Effector memory CD4-positive, alpha-beta T cell (primary cell): Measurements from ENCODE around the gene CD200.

Experiments
- DNase-seq, 3 donors: peaks; one replicate each; pipeline ENCODE4 v3.0.0-alpha.2; 2020
- H3K27ac ChIP-seq: 2 replicates; pipeline ENCODE4 v1.7.0; 2013; ENCODE audit warnings: mild to moderate bottlenecking, low read length, moderate library complexity; ENCODE audit not compliant: insufficient read depth, poor library complexity, severe bottlenecking
- H3K27me3 ChIP-seq: replicated peaks from 2 replicates; pipeline ENCODE4 v1.7.0; 2013; ENCODE audit warnings: mild to moderate bottlenecking, low read length; ENCODE audit not compliant: insufficient read depth, control insufficient read depth, poor library complexity, severe bottlenecking
- H3K36me3 ChIP-seq: 2 replicates; pipeline ENCODE4 v1.7.0; 2013; ENCODE audit warnings: mild to moderate bottlenecking, low read length, moderate library complexity; ENCODE audit not compliant: control insufficient read depth, insufficient read depth
- H3K4me1 ChIP-seq: 2 replicates; pipeline ENCODE4 v1.7.0; 2013; ENCODE audit warnings: low read length, mild to moderate bottlenecking; ENCODE audit not compliant: control insufficient read depth, insufficient read depth, poor library complexity, severe bottlenecking
- H3K4me3 ChIP-seq: 2 replicates; pipeline ENCODE4 v1.7.0; 2013; ENCODE audit warnings: low read length, low read depth, mild to moderate bottlenecking; ENCODE audit not compliant: insufficient read depth, poor library complexity, severe bottlenecking
- H3K9me3 ChIP-seq: 2 replicates; pipeline ENCODE4 v1.7.0; 2013; ENCODE audit warnings: mild to moderate bottlenecking, low read length, moderate library complexity; ENCODE audit not compliant: control insufficient read depth
- total RNA-seq, 3 donors: gene quantifications; one replicate each; lab custom pipeline; 2026; lab: John Stamatoyannopoulos, UW

The CD200 gene
- 0.26 to 1.4 (median 1.0) reads per million in 3 donors for total RNA-seq

GRCh38 chr3:112333002-112333380, at the start of gene CD200:
Gene CD200, plus strand, starts transcription at chr3:112333156. Its CDS starts 57 bp downstream, at chr3:112333213.
- peaks cover 10% of the 10 kb centered on the region for H3K4me1 ChIP-seq
- no peak within 1 kb of the TSS for H3K27ac ChIP-seq
- peak in 2 of 3 donors; percentile 11 to 13 for DNase-seq
- H3K9me3 ChIP-seq, result no peaks in the 10 kb centered on the region
- H3K36me3 ChIP-seq, result no peaks in the 10 kb centered on the region
- H3K4me3 ChIP-seq, result peak within 1 kb of the TSS; percentile 69
- no peaks in the 10 kb centered on the region for H3K27me3 ChIP-seq

GRCh38 chr3:112289011-112289410, 43.9 kb upstream of the CD200 start:
- Histone ChIP-seq H3K27ac (no peak overlapping the region), H3K36me3 (no peaks in the 10 kb centered on the region), H3K27me3 (no peaks in the 10 kb centered on the region), H3K9me3 (no peaks in the 10 kb centered on the region), H3K4me1 (no peaks in the 10 kb centered on the region), H3K4me3 (no peak overlapping the region)
- no peak for DNase-seq

- Histone ChIP-seq H3K4me1 (peaks cover 9% of the 10 kb centered on the region), H3K4me3 (no peak within 1 kb of the TSS), H3K27me3 (no peaks in the 10 kb centered on the region), H3K9me3 (no peaks in the 10 kb centered on the region), H3K27ac (no peak within 1 kb of the TSS), H3K36me3 (no peaks in the 10 kb centered on the region)
- DNase-seq, result peak in 1 of 3 donors; percentile 11
Observed at GRCh38 chr3:112293368-112294321, 39.3 kb upstream of the CD200 start, which contains the start of gene SLC9C1. Gene SLC9C1, minus strand, starts transcription at chr3:112294216. Its CDS starts 7,425 bp downstream, at chr3:112286791.

- Histone ChIP-seq H3K27me3 (no peaks in the 10 kb centered on the region), H3K36me3 (no peaks in the 10 kb centered on the region), H3K9me3 (no peaks in the 10 kb centered on the region), H3K27ac (no peak overlapping the region), H3K4me1 (peaks cover 9% of the 10 kb centered on the region), H3K4me3 (no peak overlapping the region)
- no peak for DNase-seq
Observed at GRCh38 chr3:112297714-112298113, 35.2 kb upstream of the CD200 start.

- no peaks in the 10 kb centered on the region for H3K27me3 ChIP-seq
- no peaks in the 10 kb centered on the region for H3K36me3 ChIP-seq
- no peak overlapping the region for H3K27ac ChIP-seq
Observed at GRCh38 chr3:112298781-112299180, 34.2 kb upstream of the CD200 start.

GRCh38 chr3:112302150-112302830, 30.7 kb upstream of the CD200 start:
- Histone ChIP-seq H3K27me3 (no peaks in the 10 kb centered on the region), H3K27ac (no peak overlapping the region), H3K4me1 (peaks cover 17% of the 10 kb centered on the region), H3K9me3 (no peaks in the 10 kb centered on the region), H3K4me3 (no peak overlapping the region), H3K36me3 (no peaks in the 10 kb centered on the region)
- DNase-seq, result no peak

More at GRCh38 chr3:112298781-112299180, 34.2 kb upstream of the CD200 start:
- no peak for DNase-seq
- no peaks in the 10 kb centered on the region for H3K9me3 ChIP-seq
- H3K4me1 ChIP-seq, result peaks cover 10% of the 10 kb centered on the region
- H3K4me3 ChIP-seq, result no peak overlapping the region

- H3K27ac ChIP-seq, result no peak overlapping the region
Observed at GRCh38 chr3:112302881-112303763, 29.8 kb upstream of the CD200 start.

GRCh38 chr3:112303764-112304325, 29.1 kb upstream of the CD200 start:
- no peaks in the 10 kb centered on the region for H3K36me3 ChIP-seq
- H3K4me1 ChIP-seq, result peaks cover 8% of the 10 kb centered on the region
- no peaks in the 10 kb centered on the region for H3K9me3 ChIP-seq
- no peak for DNase-seq
- H3K27me3 ChIP-seq, result no peaks in the 10 kb centered on the region
- no peak overlapping the region for H3K27ac ChIP-seq
- H3K4me3 ChIP-seq, result peak overlapping the region; percentile 50

More at GRCh38 chr3:112302881-112303763, 29.8 kb upstream of the CD200 start:
- H3K4me3 ChIP-seq, result peak overlapping the region; percentile 50
- DNase-seq, result no peak
- H3K9me3 ChIP-seq, result no peaks in the 10 kb centered on the region
- no peaks in the 10 kb centered on the region for H3K36me3 ChIP-seq
- peaks cover 10% of the 10 kb centered on the region for H3K4me1 ChIP-seq
- no peaks in the 10 kb centered on the region for H3K27me3 ChIP-seq

- H3K27me3 ChIP-seq, result no peaks in the 10 kb centered on the region
- no peaks in the 10 kb centered on the region for H3K9me3 ChIP-seq
- no peak for DNase-seq
- no peak overlapping the region for H3K27ac ChIP-seq
- H3K36me3 ChIP-seq, result no peaks in the 10 kb centered on the region
- no peak overlapping the region for H3K4me3 ChIP-seq
- H3K4me1 ChIP-seq, result peaks cover 8% of the 10 kb centered on the region
Observed at GRCh38 chr3:112304611-112305010, 28.3 kb upstream of the CD200 start.
